GM18858 (cell line): ENCODE results near the gene CCDC187.

ENCODE experiments used
- ATAC-seq: cut with Tn5 transposase; IDR thresholded peaks from one replicate; pipeline ENCODE4 v1.9.1; 2021; ENCODE audit not compliant: unreplicated experiment

Gene CCDC187

GRCh38 chr9:136313111-136314055 lies 9.5 kb upstream of the CCDC187 start:
- no peak for ATAC-seq

GRCh38 chr9:136312436-136312835 lies 8.5 kb upstream of the CCDC187 start:
- ATAC-seq = no peak

- ATAC-seq = no peak
These were observed 8.1 kb upstream of the CCDC187 start for GRCh38 chr9:136312009-136312375.

- ATAC-seq = no peak
These were observed 7.4 kb upstream of the CCDC187 start for GRCh38 chr9:136311051-136312008.

GRCh38 chr9:136310273-136311030 lies 6.6 kb upstream of the CCDC187 start:
- no peak for ATAC-seq

- ATAC-seq = no peak
These were observed 5.9 kb upstream of the CCDC187 start for GRCh38 chr9:136309806-136310220.

- ATAC-seq = no peak
These were observed 5.4 kb upstream of the CCDC187 start for GRCh38 chr9:136309101-136309801.

- no peak for ATAC-seq
These were observed 4.8 kb upstream of the CCDC187 start for GRCh38 chr9:136308702-136309053.

- no peak for ATAC-seq
These were observed 4.3 kb upstream of the CCDC187 start for GRCh38 chr9:136308006-136308701.

GRCh38 chr9:136307215-136307750 lies 3.4 kb upstream of the CCDC187 start:
- ATAC-seq = no peak

- ATAC-seq = no peak
These were observed 2.6 kb upstream of the CCDC187 start for GRCh38 chr9:136306211-136307208.

GRCh38 chr9:136305804-136306203 lies 1.9 kb upstream of the CCDC187 start:
- ATAC-seq = no peak

- no peak for ATAC-seq
These were observed 1.1 kb upstream of the CCDC187 start for GRCh38 chr9:136304981-136305380.

- no peak for ATAC-seq
These were observed 562 bp upstream of the CCDC187 start for GRCh38 chr9:136304456-136304855.

GRCh38 chr9:136303066-136303824 lies 649 bp downstream of the CCDC187 start:
- ATAC-seq = no peak

GRCh38 chr9:136302527-136302926 lies 1.4 kb downstream of the CCDC187 start:
- no peak for ATAC-seq

GRCh38 chr9:136300866-136301265 lies 3.0 kb downstream of the CCDC187 start:
- ATAC-seq = no peak
